HepG2 (cell line): ENCODE measurements around the gene MTHFR. TPM values are rescaled to one million over a fixed set of nuclear protein-coding genes. Genes with fewer than 3 reads are reported as not detected.

ENCODE experiments used
- ATRX ChIP-seq: sonication (generic); formaldehyde crosslinking; IDR thresholded peaks from 2 replicates; pipeline ENCODE4 v1.4.0; 2020; ENCODE audit warnings: missing genetic modification reagents, borderline replicate concordance
- CCAR2 ChIP-seq: fragments of 200-400 bp; formaldehyde crosslinking; optimal IDR thresholded peaks from 2 replicates; pipeline ENCODE3; 2018; ENCODE audit warnings: low read depth, mild to moderate bottlenecking, low read length, moderate library complexity
- CENPT ChIP-seq: sonication (generic); formaldehyde crosslinking; IDR thresholded peaks from 2 replicates; pipeline ENCODE4 v1.8.0; 2022; ENCODE audit warnings: low read depth, mild to moderate bottlenecking, moderate library complexity, missing genetic modification reagents
- ELF4 ChIP-seq: sonication (generic); formaldehyde crosslinking; IDR thresholded peaks from 2 replicates; pipeline ENCODE4 v1.5.0; 2020; ENCODE audit warnings: missing genetic modification reagents, mild to moderate bottlenecking, moderate library complexity, borderline replicate concordance
- FOXK2 ChIP-seq: fragments of 450-650 bp; IDR thresholded peaks from 2 replicates; pipeline ENCODE4 v1.6.1; 2016
- HNRNPLL ChIP-seq: fragments of 200-400 bp; formaldehyde crosslinking; IDR thresholded peaks from 2 replicates; pipeline ENCODE4 v1.6.1; 2017; ENCODE audit warnings: mild to moderate bottlenecking, low read depth, low read length; ENCODE audit not compliant: poor library complexity, severe bottlenecking
- JARID2 ChIP-seq: sonication (generic); formaldehyde crosslinking; IDR thresholded peaks from 2 replicates; pipeline ENCODE4 v1.8.1; 2023; ENCODE audit warnings: missing genetic modification reagents, inconsistent platforms; ENCODE audit not compliant: insufficient replicate concordance
- KMT2B ChIP-seq: IDR thresholded peaks from 2 replicates; pipeline ENCODE4 v1.6.1; 2016; ENCODE audit warnings: missing genetic modification reagents, missing compliant biosample characterization
- NFE2L2 ChIP-seq: fragments of 150-350 bp; IDR thresholded peaks from 2 replicates; pipeline ENCODE4 v1.6.1; 2014; ENCODE audit warnings: low read length
- NFRKB ChIP-seq: fragments of 450-650 bp; IDR thresholded peaks from 2 replicates; pipeline ENCODE4 v1.6.1; 2017
- PHF21A ChIP-seq: sonication (generic); formaldehyde crosslinking; IDR thresholded peaks from 2 replicates; pipeline ENCODE4 v1.5.0; 2020; ENCODE audit warnings: mild to moderate bottlenecking, missing genetic modification reagents
- SIN3B ChIP-seq: fragments of 150-350 bp; IDR thresholded peaks from 2 replicates; pipeline ENCODE4 v1.6.1; 2014; ENCODE audit warnings: low read length
- TBL1XR1 ChIP-seq: fragments of 150-350 bp; IDR thresholded peaks from 2 replicates; pipeline ENCODE4 v1.6.1; 2014; ENCODE audit warnings: borderline replicate concordance, low read length; ENCODE audit not compliant: partially characterized antibody
- TBX2 ChIP-seq: sonication (generic); formaldehyde crosslinking; IDR thresholded peaks from 2 replicates; pipeline ENCODE4 v1.5.0; 2020; ENCODE audit warnings: missing genetic modification reagents, mild to moderate bottlenecking, borderline replicate concordance
- ZBTB21 ChIP-seq: sonication (generic); formaldehyde crosslinking; IDR thresholded peaks from 2 replicates; pipeline ENCODE4 v1.4.0; 2020; ENCODE audit warnings: missing genetic modification reagents
- ZC3H13 ChIP-seq: sonication (generic); formaldehyde crosslinking; IDR thresholded peaks from 2 replicates; pipeline ENCODE4 v1.8.1; 2023; ENCODE audit warnings: mild to moderate bottlenecking, missing genetic modification reagents, moderate library complexity
- ZEB1 ChIP-seq: IDR thresholded peaks from 2 replicates; pipeline ENCODE4 v1.6.1; 2012; ENCODE audit warnings: mild to moderate bottlenecking, low read depth, inconsistent platforms; ENCODE audit not compliant: insufficient replicate concordance
- ZFP82 ChIP-seq: sonication (generic); formaldehyde crosslinking; IDR thresholded peaks from 2 replicates; pipeline ENCODE4 v1.5.1; 2020; ENCODE audit warnings: mild to moderate bottlenecking, missing genetic modification reagents, borderline replicate concordance
- ZNF17 ChIP-seq: sonication (generic); formaldehyde crosslinking; IDR thresholded peaks from 2 replicates; pipeline ENCODE4 v1.5.0; 2020; ENCODE audit warnings: mild to moderate bottlenecking, missing genetic modification reagents
- ZNF350 ChIP-seq: sonication (generic); formaldehyde crosslinking; IDR thresholded peaks from 2 replicates; pipeline ENCODE4 v1.4.0; 2020; ENCODE audit warnings: mild to moderate bottlenecking, low read depth, missing genetic modification reagents, borderline replicate concordance
- ZNF501 ChIP-seq: sonication (generic); formaldehyde crosslinking; IDR thresholded peaks from 2 replicates; pipeline ENCODE4 v1.5.1; 2020; ENCODE audit warnings: mild to moderate bottlenecking, moderate library complexity, missing genetic modification reagents
- ZNF557 ChIP-seq: sonication (generic); formaldehyde crosslinking; IDR thresholded peaks from 2 replicates; pipeline ENCODE4 v1.4.0; 2020; ENCODE audit warnings: missing genetic modification reagents
- ZNF780A ChIP-seq: sonication (generic); formaldehyde crosslinking; IDR thresholded peaks from 2 replicates; pipeline ENCODE4 v1.8.0; 2022; ENCODE audit warnings: mild to moderate bottlenecking, missing genetic modification reagents, moderate library complexity
- ZNF788 ChIP-seq: sonication (generic); formaldehyde crosslinking; IDR thresholded peaks from 2 replicates; pipeline ENCODE4 v1.5.0; 2020; ENCODE audit warnings: mild to moderate bottlenecking, missing genetic modification reagents, borderline replicate concordance
- polyA plus RNA-seq, 8 experiments: library from polyadenylated mRNA; depleted of rRNA in 3 of 8; stranded (reverse) in 7 of 8; unstranded in 1 of 8; fragments of >200 nt; fragmentation: Illumina TruSeq in 4 of 8; extraction: Trizol in 4 of 8; gene quantifications; 2 replicates each; pipeline versions ENCODE4 v1.2.1 to v1.2.3, GENCODE V29; 2011 to 2016; ENCODE audit warnings: low read depth in 4 of 8, missing spikeins in 1 of 8, mixed read lengths in 1 of 8; ENCODE audit not compliant: insufficient read depth in 1 of 8
- total RNA-seq, 5 experiments: library from RNA; depleted of rRNA; stranded (reverse); fragments of >200 nt; fragmentation: Illumina TruSeq; extraction: Trizol; gene quantifications; 2 replicates each; pipeline ENCODE4 v1.2.3, GENCODE V29; 2016; ENCODE audit warnings: low read depth in 1 of 5
- TF ChIP-seq, protein P1 (sequence below): sonication (generic); formaldehyde crosslinking; IDR thresholded peaks from 2 replicates; pipeline ENCODE4 v1.4.0; 2020; ENCODE audit warnings: mild to moderate bottlenecking, missing genetic modification reagents
- TF ChIP-seq, protein P2 (sequence below): sonication (generic); formaldehyde crosslinking; conservative IDR thresholded peaks from 2 replicates; pipeline ENCODE4 v1.4.0; 2020; ENCODE audit warnings: missing genetic modification reagents
- TF ChIP-seq, protein P3 (sequence below): sonication (generic); formaldehyde crosslinking; conservative IDR thresholded peaks from 2 replicates; pipeline ENCODE4 v1.4.0; 2020; ENCODE audit warnings: missing genetic modification reagents

MTHFR gene
- total and polyA plus RNA-seq, 2 of the 13 experiments (the other 11 are each of a cell fraction or from before 2014, with no cell fraction given) = 3.8 to 8.2 TPM

DNA sequence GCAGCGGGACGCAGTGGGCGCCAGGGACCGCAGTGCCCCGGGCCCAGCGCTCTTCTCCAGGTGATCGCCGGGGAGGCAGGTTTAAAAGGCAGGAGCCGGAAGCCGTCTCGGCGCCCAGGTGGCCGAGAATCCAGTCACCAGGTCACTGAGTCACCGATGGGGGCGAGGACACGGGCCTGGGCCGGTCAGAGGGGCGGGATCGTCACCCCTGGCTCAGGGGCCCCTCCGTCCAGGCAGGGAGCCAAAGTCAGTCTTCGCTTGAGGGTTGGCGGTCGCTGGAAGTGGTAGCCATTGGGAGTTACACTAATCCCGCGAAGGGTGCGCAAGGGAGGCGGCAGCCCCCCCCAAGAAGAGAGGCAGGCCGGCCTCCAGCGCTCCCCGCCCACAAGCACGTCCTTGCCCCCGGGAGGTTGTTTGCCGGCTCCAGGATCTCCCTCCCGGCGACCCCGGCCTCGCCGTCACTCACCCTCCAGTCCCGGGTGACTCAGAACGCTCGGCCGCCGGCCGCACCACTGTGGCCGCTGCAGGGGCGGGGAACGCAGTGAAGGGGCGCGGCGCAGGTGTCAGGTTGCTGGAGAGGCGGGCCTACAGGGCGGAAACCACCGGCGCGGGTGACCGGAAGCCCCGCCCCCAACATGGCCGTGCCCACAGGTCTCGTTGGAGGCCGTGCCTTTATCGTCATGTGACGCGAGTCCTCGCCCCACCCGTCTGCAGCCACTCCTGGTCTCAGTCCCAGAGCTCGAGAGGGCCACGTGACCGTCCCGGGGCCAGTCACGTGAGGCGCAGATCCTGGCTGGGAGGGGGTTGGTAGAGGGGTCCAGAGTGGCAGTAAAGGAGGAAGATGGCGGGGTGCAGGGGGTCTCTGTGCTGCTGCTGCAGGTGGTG is at the start of gene MTHFR, which contains the start of gene CLCN6 (continued):
- TF ChIP-seq ELF4 (CRISPR knock-in tag) (peak; percentile 56; the same call in 1 of the 2 replicates), ZNF501 (CRISPR knock-in tag) (peak; percentile 99), CCAR2 (no peak), ZNF780A (peak; percentile 90; the same call in 1 of the 2 replicates), KMT2B (CRISPR knock-in tag) (no peak; the same call in none of the 2 replicates), ZNF788 (CRISPR knock-in tag) (peak; percentile 48), ZBTB21 (no peak), NFRKB (no peak), JARID2 (CRISPR knock-in tag) (peak; percentile 78), ZEB1 (peak; percentile 93), SIN3B (peak; percentile 71; the same call in 1 of the 2 replicates), TBX2 (peak; percentile 90), ZNF557 (CRISPR knock-in tag) (peak; percentile 71; the same call in 1 of the 2 replicates), NFE2L2 (no peak), ZFP82 (CRISPR knock-in tag) (no peak), FOXK2 (no peak; the same call in 1 of the 2 replicates), ZC3H13 (CRISPR knock-in tag) (peak; percentile 84), TBL1XR1 (no peak), CENPT (CRISPR knock-in tag) (no peak), HNRNPLL (peak; percentile 98), ZNF350 (CRISPR knock-in tag) (peak; percentile 93), ZNF17 (0 out of 2 replicates have a peak, but pooled peaks have one; percentile 77), PHF21A (peak; percentile 54; the same call in 1 of the 2 replicates), ATRX (CRISPR knock-in tag) (no peak)
- TF ChIP-seq, protein P1, sequence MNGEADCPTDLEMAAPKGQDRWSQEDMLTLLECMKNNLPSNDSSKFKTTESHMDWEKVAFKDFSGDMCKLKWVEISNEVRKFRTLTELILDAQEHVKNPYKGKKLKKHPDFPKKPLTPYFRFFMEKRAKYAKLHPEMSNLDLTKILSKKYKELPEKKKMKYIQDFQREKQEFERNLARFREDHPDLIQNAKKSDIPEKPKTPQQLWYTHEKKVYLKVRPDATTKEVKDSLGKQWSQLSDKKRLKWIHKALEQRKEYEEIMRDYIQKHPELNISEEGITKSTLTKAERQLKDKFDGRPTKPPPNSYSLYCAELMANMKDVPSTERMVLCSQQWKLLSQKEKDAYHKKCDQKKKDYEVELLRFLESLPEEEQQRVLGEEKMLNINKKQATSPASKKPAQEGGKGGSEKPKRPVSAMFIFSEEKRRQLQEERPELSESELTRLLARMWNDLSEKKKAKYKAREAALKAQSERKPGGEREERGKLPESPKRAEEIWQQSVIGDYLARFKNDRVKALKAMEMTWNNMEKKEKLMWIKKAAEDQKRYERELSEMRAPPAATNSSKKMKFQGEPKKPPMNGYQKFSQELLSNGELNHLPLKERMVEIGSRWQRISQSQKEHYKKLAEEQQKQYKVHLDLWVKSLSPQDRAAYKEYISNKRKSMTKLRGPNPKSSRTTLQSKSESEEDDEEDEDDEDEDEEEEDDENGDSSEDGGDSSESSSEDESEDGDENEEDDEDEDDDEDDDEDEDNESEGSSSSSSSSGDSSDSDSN = peak; percentile 94
- TF ChIP-seq, protein P2, sequence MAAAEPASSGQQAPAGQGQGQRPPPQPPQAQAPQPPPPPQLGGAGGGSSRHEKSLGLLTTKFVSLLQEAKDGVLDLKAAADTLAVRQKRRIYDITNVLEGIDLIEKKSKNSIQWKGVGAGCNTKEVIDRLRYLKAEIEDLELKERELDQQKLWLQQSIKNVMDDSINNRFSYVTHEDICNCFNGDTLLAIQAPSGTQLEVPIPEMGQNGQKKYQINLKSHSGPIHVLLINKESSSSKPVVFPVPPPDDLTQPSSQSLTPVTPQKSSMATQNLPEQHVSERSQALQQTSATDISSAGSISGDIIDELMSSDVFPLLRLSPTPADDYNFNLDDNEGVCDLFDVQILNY (CRISPR knock-in tag) = no peak
- TF ChIP-seq, protein P3, sequence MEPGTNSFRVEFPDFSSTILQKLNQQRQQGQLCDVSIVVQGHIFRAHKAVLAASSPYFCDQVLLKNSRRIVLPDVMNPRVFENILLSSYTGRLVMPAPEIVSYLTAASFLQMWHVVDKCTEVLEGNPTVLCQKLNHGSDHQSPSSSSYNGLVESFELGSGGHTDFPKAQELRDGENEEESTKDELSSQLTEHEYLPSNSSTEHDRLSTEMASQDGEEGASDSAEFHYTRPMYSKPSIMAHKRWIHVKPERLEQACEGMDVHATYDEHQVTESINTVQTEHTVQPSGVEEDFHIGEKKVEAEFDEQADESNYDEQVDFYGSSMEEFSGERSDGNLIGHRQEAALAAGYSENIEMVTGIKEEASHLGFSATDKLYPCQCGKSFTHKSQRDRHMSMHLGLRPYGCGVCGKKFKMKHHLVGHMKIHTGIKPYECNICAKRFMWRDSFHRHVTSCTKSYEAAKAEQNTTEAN (CRISPR knock-in tag) = peak; percentile 51; the same call in 1 of the 2 replicates
